IPS-15b (cell line): ENCODE measurements around the gene DCTN4.

Experiments used
- H3K27me3 ChIP-seq: one replicate; pipeline ENCODE4 v1.6.1; 2013; ENCODE audit warnings: low read length; ENCODE audit not compliant: control insufficient read depth, insufficient read depth
- H3K36me3 ChIP-seq: one replicate; pipeline ENCODE4 v1.6.1; 2013; ENCODE audit warnings: low read length; ENCODE audit not compliant: control insufficient read depth, insufficient read depth
- H3K4me1 ChIP-seq: one replicate; pipeline ENCODE4 v1.6.1; 2013; ENCODE audit warnings: mild to moderate bottlenecking, low read length; ENCODE audit not compliant: control insufficient read depth, insufficient read depth
- H3K4me3 ChIP-seq: one replicate; pipeline ENCODE4 v1.5.1; 2013; ENCODE audit warnings: low read depth, low read length
- H3K9ac ChIP-seq: one replicate; pipeline ENCODE4 v1.6.1; 2013; ENCODE audit warnings: low read depth, mild to moderate bottlenecking, low read length
- H3K9me3 ChIP-seq: one replicate; pipeline ENCODE4 v1.6.1; 2013; ENCODE audit warnings: mild to moderate bottlenecking, low read length; ENCODE audit not compliant: control insufficient read depth, insufficient read depth

The DCTN4 gene

DNA sequence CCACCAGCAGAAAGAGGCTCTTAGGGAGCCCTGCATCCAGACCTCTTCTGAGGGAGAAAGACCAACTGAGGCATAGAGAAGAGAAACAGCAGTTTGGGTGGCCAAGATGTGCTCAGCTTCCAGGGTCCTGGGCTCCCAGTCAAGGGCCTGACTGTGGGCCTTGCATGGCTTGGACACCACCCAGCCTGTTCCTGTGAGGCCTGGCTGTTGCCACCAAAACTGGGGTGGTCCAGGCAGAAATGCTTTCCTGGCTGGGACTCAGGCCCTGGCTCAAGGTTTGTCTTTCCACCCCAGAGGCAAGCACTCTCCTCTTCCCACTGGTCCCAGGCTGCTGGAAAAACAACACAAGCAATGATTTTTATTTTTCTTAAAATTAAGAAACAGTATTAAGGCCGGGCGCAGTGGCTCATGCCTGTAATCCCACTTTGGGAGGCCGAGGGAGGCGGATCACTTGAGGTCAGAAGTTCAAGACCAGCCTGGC, 84.4 kb downstream of the DCTN4 start:
- no peak overlapping the region for H3K4me3 ChIP-seq
- peaks cover 18% of the 10 kb centered on the region for H3K4me1 ChIP-seq
- no peaks in the 10 kb centered on the region for H3K36me3 ChIP-seq
- no peaks in the 10 kb centered on the region for H3K9me3 ChIP-seq
- no peaks in the 10 kb centered on the region for H3K27me3 ChIP-seq
- no peak overlapping the region for H3K9ac ChIP-seq

DNA sequence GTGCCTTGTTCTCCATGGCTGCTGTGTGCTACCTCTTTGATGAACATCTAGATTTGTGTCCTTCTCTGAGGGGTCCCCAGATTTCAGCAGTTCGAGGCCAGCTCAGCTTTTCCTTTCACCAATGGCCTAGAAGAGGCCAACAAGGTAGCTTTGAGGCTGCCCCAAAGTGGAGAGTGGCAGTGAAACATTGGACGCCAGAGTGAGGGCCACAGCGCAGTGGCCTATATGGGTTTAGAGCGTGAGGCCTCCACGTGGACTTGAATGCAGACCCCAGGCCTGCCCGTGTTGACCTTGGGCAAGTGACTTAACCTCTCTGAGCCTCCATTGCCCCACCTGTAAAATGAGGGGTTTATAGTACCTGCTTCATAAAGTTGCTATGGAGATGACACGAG, 85.9 kb downstream of the DCTN4 start:
- Histone ChIP-seq H3K36me3 (no peaks in the 10 kb centered on the region), H3K4me3 (peak overlapping the region; percentile 94), H3K4me1 (peaks cover 18% of the 10 kb centered on the region), H3K9ac (peak overlapping the region; percentile 61), H3K9me3 (no peaks in the 10 kb centered on the region), H3K27me3 (no peaks in the 10 kb centered on the region)

DNA sequence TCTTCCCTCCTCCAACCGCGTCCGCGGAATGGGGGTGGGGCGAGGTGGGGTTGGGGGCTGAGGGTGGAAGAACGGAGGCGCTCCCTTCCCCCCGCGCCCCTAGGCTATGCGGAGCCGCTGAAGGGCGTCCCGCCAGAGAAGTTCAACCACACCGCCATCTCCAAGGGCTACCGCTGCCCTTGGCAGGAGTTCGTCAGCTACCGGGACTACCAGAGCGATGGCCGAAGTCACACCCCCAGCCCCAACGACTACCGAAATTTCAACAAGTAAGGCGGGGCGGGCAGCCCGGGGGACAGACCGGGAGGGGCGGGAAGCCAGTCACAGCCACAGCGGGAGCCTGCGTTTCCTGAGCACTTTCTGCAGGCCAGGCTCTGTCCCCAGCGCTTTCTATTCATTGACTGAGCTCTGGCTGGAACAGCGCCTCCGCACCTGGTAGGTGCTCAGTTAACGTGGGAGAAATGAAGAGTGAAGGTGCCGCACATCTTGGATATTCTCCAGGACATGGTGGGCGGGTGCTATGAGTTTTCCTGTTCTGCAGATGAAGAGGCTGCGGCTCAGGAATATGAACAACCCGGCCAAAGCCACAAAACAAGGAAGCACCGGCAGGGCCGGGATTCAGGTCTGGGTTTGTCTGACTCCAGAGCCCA, 86.5 kb downstream of the DCTN4 start:
- Histone ChIP-seq H3K27me3 (no peaks in the 10 kb centered on the region), H3K9ac (peak overlapping the region; percentile 97), H3K36me3 (no peaks in the 10 kb centered on the region), H3K4me1 (peaks cover 18% of the 10 kb centered on the region), H3K4me3 (peak overlapping the region; percentile 94), H3K9me3 (no peaks in the 10 kb centered on the region)

DNA sequence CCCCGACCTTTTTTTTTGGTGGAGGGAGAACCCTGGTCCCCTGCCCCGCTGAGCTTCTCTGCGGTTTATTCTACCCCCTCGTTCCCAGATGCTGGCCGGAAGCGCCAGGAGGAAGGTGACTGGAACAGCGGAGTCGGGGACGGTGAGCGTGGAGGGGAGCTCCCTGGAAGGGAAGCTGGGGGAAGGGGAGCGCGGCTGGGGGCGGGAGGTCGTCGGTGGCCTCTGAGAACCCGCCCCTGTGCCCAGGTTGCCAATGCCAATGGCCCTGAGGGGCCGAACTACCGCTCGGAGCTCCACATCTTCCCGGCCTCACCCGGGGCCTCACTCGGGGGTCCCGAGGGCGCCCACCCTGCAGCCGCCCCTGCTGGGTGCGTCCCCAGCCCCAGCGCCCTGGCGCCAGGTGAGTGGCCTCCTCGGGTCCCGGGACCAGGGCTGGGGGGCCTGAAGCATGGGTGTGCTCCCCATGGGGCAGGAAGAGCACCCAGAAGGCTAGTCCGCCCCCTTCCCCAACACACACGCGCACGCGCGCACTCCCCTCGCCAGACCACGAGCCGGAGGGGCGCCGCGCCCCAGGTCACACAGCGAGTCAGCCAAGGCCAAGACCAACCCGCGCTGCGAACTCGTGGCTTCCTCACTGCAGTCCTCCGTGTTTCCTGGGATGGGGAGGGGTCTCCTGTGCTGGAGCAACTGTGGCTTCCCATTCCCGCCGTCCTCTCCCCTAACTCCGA, 87.1 kb downstream of the DCTN4 start:
- Histone ChIP-seq H3K4me1 (peaks cover 18% of the 10 kb centered on the region), H3K9ac (peak overlapping the region; percentile 97), H3K36me3 (no peaks in the 10 kb centered on the region), H3K27me3 (no peaks in the 10 kb centered on the region), H3K9me3 (no peaks in the 10 kb centered on the region), H3K4me3 (peak overlapping the region; percentile 94)

DNA sequence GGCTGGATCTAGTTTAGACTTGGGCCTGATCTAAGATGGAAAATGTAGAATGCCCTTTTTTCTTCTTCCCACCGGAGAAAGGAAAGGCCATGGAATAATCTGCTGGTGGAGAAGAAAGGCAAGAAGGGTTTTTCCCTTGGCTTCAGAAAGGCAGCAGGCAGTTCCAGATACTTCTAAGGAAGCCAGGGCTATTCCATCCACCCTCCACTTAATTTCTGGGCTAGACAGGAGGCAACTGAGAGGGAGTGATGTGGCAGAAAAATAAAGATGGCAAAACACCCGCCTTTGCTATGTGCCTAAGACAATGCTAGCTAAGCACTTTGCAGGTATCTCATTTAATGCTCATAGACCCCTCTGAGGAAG, 87.9 kb downstream of the DCTN4 start:
- H3K9ac ChIP-seq, result no peak overlapping the region
- H3K36me3 ChIP-seq, result no peaks in the 10 kb centered on the region
- H3K4me1 ChIP-seq, result peaks cover 18% of the 10 kb centered on the region
- H3K4me3 ChIP-seq, result peak overlapping the region; percentile 94
- H3K9me3 ChIP-seq, result no peaks in the 10 kb centered on the region
- H3K27me3 ChIP-seq, result no peaks in the 10 kb centered on the region

DNA sequence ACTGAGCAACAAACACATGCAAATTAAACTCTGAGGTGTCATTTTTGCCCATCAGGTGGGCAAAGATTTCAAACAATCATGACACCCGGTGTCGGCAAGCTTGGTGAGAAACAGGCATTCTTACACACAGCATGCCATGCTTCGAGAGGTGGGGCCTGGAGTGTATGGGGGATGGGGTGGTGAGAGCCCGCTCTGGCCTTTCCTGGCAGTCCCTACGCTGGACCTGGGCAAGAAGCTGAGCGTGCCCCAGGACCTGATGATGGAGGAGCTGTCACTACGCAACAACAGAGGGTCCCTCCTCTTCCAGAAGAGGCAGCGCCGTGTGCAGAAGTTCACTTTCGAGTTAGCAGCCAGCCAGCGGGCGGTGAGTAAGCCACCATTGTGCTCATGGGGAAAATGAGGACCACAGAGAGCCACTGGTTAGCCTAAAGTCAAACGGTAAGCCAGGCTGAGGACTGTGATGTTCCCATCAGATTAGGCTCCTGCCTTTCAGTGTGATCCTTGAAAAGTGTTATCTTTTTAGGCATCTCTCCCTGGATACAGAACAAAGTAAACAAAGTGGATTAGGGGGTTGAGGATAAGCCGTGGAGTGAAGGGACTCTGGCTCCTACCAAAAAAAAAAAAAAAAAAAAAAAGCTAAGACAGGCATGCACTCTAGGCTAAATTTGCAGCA, 88.4 kb downstream of the DCTN4 start:
- H3K4me1 ChIP-seq, result peaks cover 18% of the 10 kb centered on the region
- H3K27me3 ChIP-seq, result no peaks in the 10 kb centered on the region
- H3K4me3 ChIP-seq, result peak overlapping the region; percentile 94
- H3K9me3 ChIP-seq, result no peaks in the 10 kb centered on the region
- no peak overlapping the region for H3K9ac ChIP-seq
- no peaks in the 10 kb centered on the region for H3K36me3 ChIP-seq

DNA sequence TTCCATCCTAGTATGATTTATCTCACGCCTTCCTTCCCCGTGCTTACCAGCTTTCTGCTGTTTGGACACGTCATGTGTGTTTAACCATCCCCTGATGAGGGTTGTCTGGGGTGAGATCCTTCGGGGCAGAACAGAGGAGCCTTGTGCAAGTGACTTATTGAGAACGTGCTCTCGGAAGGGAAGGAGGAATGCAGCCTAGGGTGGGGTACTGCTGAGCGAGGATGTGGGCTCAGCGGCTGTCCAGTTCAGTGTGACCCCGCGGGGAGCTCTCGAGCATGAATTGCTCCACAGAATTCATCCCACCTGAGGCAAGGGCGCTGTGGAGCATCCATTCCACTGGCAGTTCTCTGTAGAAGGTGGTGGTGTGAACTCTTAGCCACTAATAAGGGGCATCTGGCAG, 93.8 kb downstream of the DCTN4 start:
- no peak overlapping the region for H3K4me3 ChIP-seq
- no peak overlapping the region for H3K9ac ChIP-seq
- no peaks in the 10 kb centered on the region for H3K9me3 ChIP-seq
- peaks cover 9% of the 10 kb centered on the region for H3K4me1 ChIP-seq
- no peaks in the 10 kb centered on the region for H3K36me3 ChIP-seq
- H3K27me3 ChIP-seq, result no peaks in the 10 kb centered on the region

DNA sequence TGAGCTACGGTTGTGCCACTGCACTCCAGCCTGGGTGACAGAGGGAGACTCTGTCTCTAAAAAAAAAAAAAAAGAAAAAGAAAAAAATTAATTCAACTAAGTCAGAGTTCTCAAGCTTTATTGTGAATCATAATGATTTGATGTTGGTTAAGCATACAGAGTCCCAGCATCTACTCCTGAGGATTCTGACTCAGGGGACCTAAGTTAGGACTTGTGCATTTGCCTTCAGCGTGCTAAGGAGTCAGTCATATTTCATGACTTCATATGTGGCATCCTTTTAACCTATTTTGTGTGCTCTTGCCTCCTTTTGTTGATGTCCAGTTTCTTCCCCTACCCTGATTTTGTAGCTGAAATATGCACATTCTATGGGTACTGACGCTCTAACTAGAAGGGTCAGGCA, 94.9 kb downstream of the DCTN4 start:
- Histone ChIP-seq H3K27me3 (peaks cover 2% of the 10 kb centered on the region), H3K4me3 (no peak overlapping the region), H3K9me3 (no peaks in the 10 kb centered on the region), H3K36me3 (no peaks in the 10 kb centered on the region), H3K4me1 (peaks cover 9% of the 10 kb centered on the region), H3K9ac (no peak overlapping the region)

DNA sequence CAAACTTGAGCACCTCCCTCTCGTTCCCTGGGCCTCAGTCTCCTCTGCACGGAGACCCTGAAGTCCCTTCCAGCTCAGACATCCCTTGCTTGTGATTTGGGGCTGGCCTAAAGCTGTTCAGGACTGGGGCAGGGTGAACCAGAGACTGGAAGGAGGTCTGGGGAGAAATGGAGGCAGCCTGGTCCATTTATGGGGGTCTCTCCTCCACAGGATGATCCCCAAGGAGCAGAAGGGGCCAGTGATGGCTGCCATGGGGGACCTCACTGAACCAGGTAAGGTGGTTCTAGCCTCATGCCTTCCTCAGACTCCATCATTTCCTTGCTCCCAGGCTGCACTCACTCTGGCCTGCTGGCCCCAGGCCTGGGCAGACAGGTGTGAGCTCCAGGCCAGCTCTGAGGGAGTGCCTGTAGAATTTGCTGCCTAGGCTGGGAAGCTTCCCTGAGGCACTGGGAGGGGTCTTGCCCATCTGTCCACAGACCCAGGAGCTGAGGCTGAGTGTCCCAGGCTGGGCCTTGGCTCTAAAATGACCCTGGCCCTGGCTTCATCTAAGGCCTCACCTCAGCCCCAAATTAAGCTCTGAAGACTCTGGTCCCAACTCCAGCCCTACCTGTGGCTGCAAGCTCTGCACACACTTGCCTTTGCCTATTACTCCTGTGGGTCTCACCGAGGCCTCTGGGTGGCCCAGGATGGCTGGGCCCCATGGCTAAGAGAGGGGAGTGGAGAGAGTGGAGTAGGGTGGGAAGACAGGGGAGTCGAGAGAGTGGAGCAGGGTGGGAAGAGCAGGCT, 95.9 kb downstream of the DCTN4 start:
- Histone ChIP-seq H3K4me3 (no peak overlapping the region), H3K36me3 (no peaks in the 10 kb centered on the region), H3K9ac (no peak overlapping the region), H3K27me3 (peaks cover 2% of the 10 kb centered on the region), H3K9me3 (no peaks in the 10 kb centered on the region), H3K4me1 (peaks cover 9% of the 10 kb centered on the region)

DNA sequence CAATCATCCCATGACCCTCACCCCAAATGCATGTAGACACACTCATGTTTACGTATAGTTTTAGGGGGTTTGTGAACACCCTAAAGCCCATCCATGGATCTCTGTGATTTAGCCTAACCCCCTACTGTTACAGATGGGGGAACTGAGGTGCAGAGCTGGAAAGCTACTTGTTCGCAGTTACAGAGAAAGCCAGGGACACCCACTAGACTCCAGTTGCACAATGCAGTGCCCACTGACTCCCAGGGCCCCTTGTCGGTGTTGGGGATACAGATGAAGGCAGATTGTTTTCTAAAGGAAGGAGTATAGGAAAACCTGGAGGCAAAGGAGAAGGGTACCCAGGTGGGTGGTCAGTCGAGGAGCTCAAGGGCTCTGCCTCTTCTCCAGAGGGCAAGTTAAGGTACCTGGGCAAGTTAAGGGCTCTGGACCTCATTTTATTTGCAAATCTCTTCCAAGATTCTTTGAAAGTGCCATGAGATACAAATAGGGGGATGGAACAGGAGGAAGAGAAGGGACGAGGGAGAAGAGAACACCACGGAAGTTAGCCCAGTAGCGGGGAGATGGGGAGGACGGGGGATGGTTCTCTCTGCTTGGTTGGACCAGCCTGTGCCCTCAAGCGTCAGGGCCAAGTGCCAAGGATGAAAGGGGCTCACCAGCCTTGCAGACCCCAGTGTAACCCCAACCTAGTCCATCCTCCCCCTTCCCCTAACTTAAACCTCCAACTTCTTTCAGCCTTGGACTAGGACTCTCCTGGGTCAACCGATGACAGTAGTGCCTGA, 96.8 kb downstream of the DCTN4 start:
- Histone ChIP-seq H3K9ac (peak overlapping the region; percentile 3), H3K36me3 (no peaks in the 10 kb centered on the region), H3K27me3 (peaks cover 10% of the 10 kb centered on the region), H3K4me3 (no peak overlapping the region), H3K4me1 (peaks cover 9% of the 10 kb centered on the region), H3K9me3 (no peaks in the 10 kb centered on the region)

DNA sequence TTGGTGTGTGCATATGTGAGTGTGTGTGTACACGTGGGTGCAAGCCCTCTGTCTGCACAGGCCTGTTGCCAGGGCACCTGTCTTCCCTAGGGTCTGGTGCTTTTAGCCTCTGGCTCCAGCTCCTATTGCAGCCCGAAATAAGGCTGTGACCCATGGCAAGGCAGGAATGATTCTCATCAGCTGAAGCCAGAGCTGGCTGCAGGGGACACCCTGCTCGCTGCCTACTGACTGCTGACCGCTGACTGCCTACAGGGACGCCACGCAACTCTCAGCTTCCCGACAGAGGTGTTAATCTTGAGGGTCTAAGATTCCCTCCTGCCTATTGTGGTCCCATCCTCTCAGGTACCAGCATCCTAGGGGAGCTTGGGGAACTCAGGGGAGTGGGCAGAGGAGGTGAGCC, 97.7 kb downstream of the DCTN4 start, which contains the start of gene MYOZ3:
TSS of gene MYOZ3 (plus strand) at position 166 of the 400 bp plus-strand sequence. CDS start 1,691 bp downstream, outside the sequence.
- no peaks in the 10 kb centered on the region for H3K36me3 ChIP-seq
- H3K4me3 ChIP-seq, result no peak within 1 kb of the TSS
- no peaks in the 10 kb centered on the region for H3K9me3 ChIP-seq
- H3K9ac ChIP-seq, result no peak within 1 kb of the TSS
- H3K4me1 ChIP-seq, result peaks cover 9% of the 10 kb centered on the region
- H3K27me3 ChIP-seq, result peaks cover 10% of the 10 kb centered on the region
